PC-3 (cell line): ENCODE data around the gene IL1RAPL1.

ENCODE experiments used
- EZH2 ChIP-seq: fragments of 300-600 bp; sonication (generic); IDR thresholded peaks from one replicate; pipeline ENCODE4 v1.6.1; 2017; ENCODE audit warnings: antibody characterized with exemption, mild to moderate bottlenecking, low read length; ENCODE audit not compliant: unreplicated experiment
- TF ChIP-seq, protein P1 (sequence below): fragments of 300-600 bp; sonication (generic); conservative IDR thresholded peaks from 2 replicates; pipeline ENCODE4 v1.5.1; 2017; ENCODE audit warnings: antibody characterized with exemption, low read depth, mild to moderate bottlenecking, low read length

DNA sequence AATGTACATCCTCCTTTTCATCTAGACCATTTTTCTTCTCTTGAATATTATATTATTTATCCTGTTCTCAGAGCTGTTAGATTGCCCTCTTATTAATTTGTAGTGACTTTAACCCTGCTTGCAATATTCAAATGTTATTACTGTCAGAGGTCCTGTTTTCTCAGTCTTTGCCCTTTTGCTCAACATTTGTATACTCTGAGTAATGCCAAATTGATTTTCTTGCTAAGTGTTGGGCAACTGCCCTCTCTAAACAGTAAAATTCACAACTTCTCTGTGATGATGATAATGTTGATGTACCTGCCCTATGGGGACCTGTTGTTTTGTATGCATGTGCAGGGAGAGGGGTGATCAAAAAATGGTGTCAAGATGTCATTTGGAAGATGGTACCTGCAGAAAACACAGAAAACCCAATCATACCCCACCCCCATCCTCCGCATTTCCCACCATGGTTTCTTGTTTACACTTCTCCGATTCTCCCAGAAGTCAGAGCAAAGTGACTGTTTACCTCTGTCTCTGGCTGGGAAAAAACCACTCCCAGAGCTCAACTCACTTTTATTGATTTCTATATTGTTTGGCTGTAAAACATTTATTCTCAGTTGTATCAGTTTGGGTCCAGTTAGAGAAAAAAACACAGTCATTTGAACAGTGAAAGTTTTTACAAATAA, 694.0 kb downstream of the IL1RAPL1 start:
- TF ChIP-seq, protein P1, sequence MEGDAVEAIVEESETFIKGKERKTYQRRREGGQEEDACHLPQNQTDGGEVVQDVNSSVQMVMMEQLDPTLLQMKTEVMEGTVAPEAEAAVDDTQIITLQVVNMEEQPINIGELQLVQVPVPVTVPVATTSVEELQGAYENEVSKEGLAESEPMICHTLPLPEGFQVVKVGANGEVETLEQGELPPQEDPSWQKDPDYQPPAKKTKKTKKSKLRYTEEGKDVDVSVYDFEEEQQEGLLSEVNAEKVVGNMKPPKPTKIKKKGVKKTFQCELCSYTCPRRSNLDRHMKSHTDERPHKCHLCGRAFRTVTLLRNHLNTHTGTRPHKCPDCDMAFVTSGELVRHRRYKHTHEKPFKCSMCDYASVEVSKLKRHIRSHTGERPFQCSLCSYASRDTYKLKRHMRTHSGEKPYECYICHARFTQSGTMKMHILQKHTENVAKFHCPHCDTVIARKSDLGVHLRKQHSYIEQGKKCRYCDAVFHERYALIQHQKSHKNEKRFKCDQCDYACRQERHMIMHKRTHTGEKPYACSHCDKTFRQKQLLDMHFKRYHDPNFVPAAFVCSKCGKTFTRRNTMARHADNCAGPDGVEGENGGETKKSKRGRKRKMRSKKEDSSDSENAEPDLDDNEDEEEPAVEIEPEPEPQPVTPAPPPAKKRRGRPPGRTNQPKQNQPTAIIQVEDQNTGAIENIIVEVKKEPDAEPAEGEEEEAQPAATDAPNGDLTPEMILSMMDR, result no peak
- TF ChIP-seq EZH2, result no peak
